Fibroblast of peridontal ligament (primary cell): ENCODE results near the gene TNFRSF9.
A peak's percentile ranks its signal among the peaks of the same experiment; 100 is the strongest.
"Not testable (repeated sequence)": the region's sequence is repeated elsewhere in the genome, so short reads cannot be mapped to it uniquely, and the experiment has no call there.

Experiments used
- DNase-seq: peaks from one replicate; pipeline ENCODE4 v3.0.0-alpha.2; 2010; ENCODE audit errors: extremely low read depth

The TNFRSF9 gene

GRCh38 chr1:7921796-7922195 is 18.8 kb downstream of the TNFRSF9 start:
- peak; percentile 61 for DNase-seq

GRCh38 chr1:7919880-7920279 is 20.8 kb downstream of the TNFRSF9 start:
- DNase-seq, result no peak

- DNase-seq, result not testable (repeated sequence)
These were observed 22.7 kb downstream of the TNFRSF9 start for GRCh38 chr1:7917971-7918370.

- DNase-seq, result no peak
These were observed 24.2 kb downstream of the TNFRSF9 start for GRCh38 chr1:7916501-7916830.

GRCh38 chr1:7915826-7916500 is 24.7 kb downstream of the TNFRSF9 start:
- DNase-seq, result no peak

- no peak for DNase-seq
These were observed 27.7 kb downstream of the TNFRSF9 start for GRCh38 chr1:7912743-7913557.

GRCh38 chr1:7912145-7912544 is 28.5 kb downstream of the TNFRSF9 start:
- no peak for DNase-seq

GRCh38 chr1:7905262-7905661 is 35.4 kb downstream of the TNFRSF9 start:
- no peak for DNase-seq

GRCh38 chr1:7902478-7903085 is 38.1 kb downstream of the TNFRSF9 start:
- peak; percentile 83 for DNase-seq

- DNase-seq, result peak; percentile 34
These were observed 40.9 kb downstream of the TNFRSF9 start for GRCh38 chr1:7899741-7900140.

GRCh38 chr1:7898962-7899361 is 41.7 kb downstream of the TNFRSF9 start:
- no peak for DNase-seq

- peak; percentile 39 for DNase-seq
These were observed 43.6 kb downstream of the TNFRSF9 start for GRCh38 chr1:7896994-7897393.

GRCh38 chr1:7893529-7894180 is 47.0 kb downstream of the TNFRSF9 start:
- DNase-seq, result peak; percentile 95

- DNase-seq, result no peak
These were observed 48.8 kb downstream of the TNFRSF9 start for GRCh38 chr1:7891804-7892203.

GRCh38 chr1:7890853-7891252 is 49.8 kb downstream of the TNFRSF9 start:
- no peak for DNase-seq

- peak; percentile 72 for DNase-seq
These were observed 52.2 kb downstream of the TNFRSF9 start for GRCh38 chr1:7888248-7889081.

GRCh38 chr1:7886405-7886745 is 54.3 kb downstream of the TNFRSF9 start:
- DNase-seq, result no peak

GRCh38 chr1:7885513-7886404 is 54.9 kb downstream of the TNFRSF9 start:
- no peak for DNase-seq

GRCh38 chr1:7884757-7885156 is 55.9 kb downstream of the TNFRSF9 start:
- DNase-seq, result no peak

- no peak for DNase-seq
These were observed 61.4 kb downstream of the TNFRSF9 start for GRCh38 chr1:7879228-7879627.

GRCh38 chr1:7878027-7878426 is 62.6 kb downstream of the TNFRSF9 start:
- no peak for DNase-seq
